Right lobe of liver (tissue), 4 donors: ENCODE data around the gene ZNF618.

ENCODE experiments used
- CTCF ChIP-seq, 4 donors: fragments of 200-600 bp in 3 of 4; fragments of 450-650 bp in 1 of 4; IDR thresholded peaks; one replicate each; pipeline versions ENCODE4 v1.5.1 to v1.8.0; 2016 to 2022; ENCODE audit warnings: antibody characterized with exemption in 4 of 4, mild to moderate bottlenecking in 2 of 4
- POLR2A ChIP-seq: fragments of 450-650 bp; IDR thresholded peaks from one replicate; pipeline ENCODE4 v1.6.1; 2017; ENCODE audit warnings: antibody characterized with exemption, mild to moderate bottlenecking
- donor health status: DM: no; HTN: no; CAD: no.
- donor health status: DM: no; HTN: no; CAD: no.
- donor health status: DM: no; HTN: yes; CAD: no.

GRCh38 chr9:113997610-113998009, 121.5 kb downstream of the ZNF618 start:
- TF ChIP-seq CTCF (IDR thresholded peaks at IDR 0.05): no peak
- no peak for TF ChIP-seq POLR2A
